Esophagus squamous epithelium (tissue), 5 donors: ENCODE results near the gene KIAA2012. TPM values are rescaled to one million over a fixed set of nuclear protein-coding genes. Genes with fewer than 3 reads are reported as not detected.

Source experiments
- DNase-seq: peaks from one replicate; lab custom pipeline; 2025; lab: John Stamatoyannopoulos, UW
- H3K27ac ChIP-seq, 4 donors: fragments of 200-600 bp; sonication (generic); one replicate each; pipeline ENCODE4 v1.5.1; 2016 to 2019; ENCODE audit warnings: mild to moderate bottlenecking in 1 of 4
- H3K27me3 ChIP-seq, 4 donors: fragments of 200-600 bp; sonication (generic); 1 replicate in 3 of 4; 2 replicates in 1 of 4; pipeline versions ENCODE4 v1.5.1 to v1.6.0; 2017 to 2021; ENCODE audit warnings: antibody characterized with exemption in 1 of 4
- H3K36me3 ChIP-seq, 3 donors: fragments of 200-600 bp; sonication (generic); one replicate each; pipeline ENCODE4 v1.5.1; 2016 to 2019
- H3K4me1 ChIP-seq, 3 donors: fragments of 200-600 bp; sonication (generic); one replicate each; pipeline ENCODE4 v1.5.1; 2017 to 2019
- H3K4me3 ChIP-seq, 4 donors: fragments of 200-600 bp; sonication (generic); 1 replicate in 3 of 4; 2 replicates in 1 of 4; pipeline ENCODE4 v1.5.1; 2016 to 2019; ENCODE audit warnings: mild to moderate bottlenecking in 2 of 4, moderate library complexity in 1 of 4
- H3K9me3 ChIP-seq, 3 donors: fragments of 200-600 bp; sonication (generic); one replicate each; pipeline ENCODE4 v1.5.1; 2016 to 2019
- POLR2A ChIP-seq, 4 donors: fragments of 450-650 bp; IDR thresholded peaks; one replicate each; pipeline ENCODE4 v1.6.1; 2017; ENCODE audit warnings: antibody characterized with exemption in 4 of 4, mild to moderate bottlenecking in 4 of 4, moderate library complexity in 3 of 4
- WGBS, 2 donors: methylation state at CpG; one replicate each; pipeline ENCODE4 v1.1.5; 2018; 5-methylcytosine and 5-hydroxymethylcytosine counted together
- intact Hi-C: fragments of 100-400 bp; cut with DNase I; formaldehyde crosslinking; loops from one replicate; pipeline ENCODE4 v1.15.0; 2022
- total RNA-seq, 4 donors: library from RNA; depleted of rRNA; stranded (reverse); fragments of >200 nt; gene quantifications; one replicate each; pipeline ENCODE4 v1.1.0, GENCODE V29; 2016
- TF ChIP-seq, protein P1 (sequence below), 6 experiments: fragments of 450-650 bp in 4 of 6; fragments of 200-600 bp in 2 of 6; sonication (generic) in 2 of 6; IDR thresholded peaks; one replicate each; pipeline ENCODE4 v1.5.1; 2016 to 2019; ENCODE audit warnings: antibody characterized with exemption in 6 of 6, mild to moderate bottlenecking in 4 of 6, moderate library complexity in 4 of 6
- donor health status: DM: yes; HTN: yes; CAD: no.

KIAA2012 gene
- total RNA-seq, 4 donors from 2014 or later = not detected

DNA sequence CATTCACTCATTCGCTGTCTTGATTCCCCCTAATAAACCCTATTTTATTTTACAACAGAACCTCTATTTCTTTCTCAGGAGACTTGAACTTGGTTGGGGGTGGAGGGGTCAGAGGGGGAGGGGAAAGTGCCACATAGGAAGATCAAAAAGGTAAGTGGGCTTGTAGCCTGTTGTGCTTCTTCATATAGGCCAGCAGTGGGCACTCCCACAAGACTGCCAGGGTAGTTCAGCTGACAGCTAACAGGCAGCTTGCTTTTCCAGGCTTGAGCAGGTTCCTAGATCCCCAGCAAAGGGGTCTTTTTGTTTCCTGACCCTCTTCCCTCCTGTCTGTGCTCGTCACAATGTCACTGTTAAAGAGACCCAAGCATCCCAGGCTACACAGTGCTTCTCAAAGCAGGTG is 829 bp upstream of the KIAA2012 start:
- Histone ChIP-seq H3K36me3 (no peaks in the 10 kb centered on the region), H3K9me3 (no peaks in the 10 kb centered on the region), H3K4me3 (no peak overlapping the region), H3K27ac (no peak overlapping the region), H3K4me1 (no peaks in the 10 kb centered on the region), H3K27me3 (no peaks in the 10 kb centered on the region)
- TF ChIP-seq, protein P1, sequence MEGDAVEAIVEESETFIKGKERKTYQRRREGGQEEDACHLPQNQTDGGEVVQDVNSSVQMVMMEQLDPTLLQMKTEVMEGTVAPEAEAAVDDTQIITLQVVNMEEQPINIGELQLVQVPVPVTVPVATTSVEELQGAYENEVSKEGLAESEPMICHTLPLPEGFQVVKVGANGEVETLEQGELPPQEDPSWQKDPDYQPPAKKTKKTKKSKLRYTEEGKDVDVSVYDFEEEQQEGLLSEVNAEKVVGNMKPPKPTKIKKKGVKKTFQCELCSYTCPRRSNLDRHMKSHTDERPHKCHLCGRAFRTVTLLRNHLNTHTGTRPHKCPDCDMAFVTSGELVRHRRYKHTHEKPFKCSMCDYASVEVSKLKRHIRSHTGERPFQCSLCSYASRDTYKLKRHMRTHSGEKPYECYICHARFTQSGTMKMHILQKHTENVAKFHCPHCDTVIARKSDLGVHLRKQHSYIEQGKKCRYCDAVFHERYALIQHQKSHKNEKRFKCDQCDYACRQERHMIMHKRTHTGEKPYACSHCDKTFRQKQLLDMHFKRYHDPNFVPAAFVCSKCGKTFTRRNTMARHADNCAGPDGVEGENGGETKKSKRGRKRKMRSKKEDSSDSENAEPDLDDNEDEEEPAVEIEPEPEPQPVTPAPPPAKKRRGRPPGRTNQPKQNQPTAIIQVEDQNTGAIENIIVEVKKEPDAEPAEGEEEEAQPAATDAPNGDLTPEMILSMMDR (IDR thresholded peaks at IDR 0.05) = no peak
- no peak for TF ChIP-seq POLR2A (IDR thresholded peaks at IDR 0.05)
- intact Hi-C loops = no loop called here
- no peak for DNase-seq
- WGBS, 2 donors = 58 to 88% methylated on average over 2 of the region's 2 CpGs

DNA sequence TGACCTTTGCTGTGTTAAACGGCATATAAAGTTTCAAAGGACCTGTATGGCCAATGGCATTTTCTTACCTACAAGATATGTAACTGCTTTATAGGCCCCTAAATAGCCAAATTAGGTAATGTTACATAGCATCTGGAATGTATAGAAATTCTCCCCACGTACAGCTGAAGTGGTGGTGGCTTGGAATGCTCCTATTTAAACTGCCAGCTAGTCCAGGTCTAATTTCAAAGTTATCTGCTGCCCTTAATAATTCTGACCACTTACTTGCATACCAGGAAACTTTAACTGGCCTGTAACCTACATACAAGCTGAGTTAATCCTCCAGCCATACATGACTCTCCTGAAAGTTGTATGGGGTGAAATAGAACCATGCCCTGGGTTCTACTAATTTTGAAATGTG is 1.3 kb downstream of the KIAA2012 start:
- Histone ChIP-seq H3K9me3 (no peaks in the 10 kb centered on the region), H3K27me3 (no peaks in the 10 kb centered on the region), H3K27ac (no peak overlapping the region), H3K4me1 (no peaks in the 10 kb centered on the region), H3K36me3 (no peaks in the 10 kb centered on the region), H3K4me3 (no peak overlapping the region)
- TF ChIP-seq, protein P1 (IDR thresholded peaks at IDR 0.05) = no peak
- TF ChIP-seq POLR2A (IDR thresholded peaks at IDR 0.05) = no peak
- no peak for DNase-seq
- intact Hi-C loops = no loop called here
- 79 to 85% methylated on average over 2 of the region's 2 CpGs for WGBS, 2 donors

GRCh38 chr2:202079310-202079709 is 6.3 kb downstream of the KIAA2012 start:
- Histone ChIP-seq H3K27ac (no peak overlapping the region), H3K4me1 (peaks cover 0 to 5% (median 0%) of the 10 kb centered on the region in 3 donors), H3K4me3 (no peak overlapping the region), H3K27me3 (no peaks in the 10 kb centered on the region), H3K36me3 (no peaks in the 10 kb centered on the region), H3K9me3 (no peaks in the 10 kb centered on the region)
- no peak for DNase-seq
- WGBS, 2 donors = 53 to 66% methylated on average over 5 of the region's 5 CpGs
- intact Hi-C loops = no loop called here
- TF ChIP-seq, protein P1 (IDR thresholded peaks at IDR 0.05) = no peak
- no peak for TF ChIP-seq POLR2A (IDR thresholded peaks at IDR 0.05)

DNA sequence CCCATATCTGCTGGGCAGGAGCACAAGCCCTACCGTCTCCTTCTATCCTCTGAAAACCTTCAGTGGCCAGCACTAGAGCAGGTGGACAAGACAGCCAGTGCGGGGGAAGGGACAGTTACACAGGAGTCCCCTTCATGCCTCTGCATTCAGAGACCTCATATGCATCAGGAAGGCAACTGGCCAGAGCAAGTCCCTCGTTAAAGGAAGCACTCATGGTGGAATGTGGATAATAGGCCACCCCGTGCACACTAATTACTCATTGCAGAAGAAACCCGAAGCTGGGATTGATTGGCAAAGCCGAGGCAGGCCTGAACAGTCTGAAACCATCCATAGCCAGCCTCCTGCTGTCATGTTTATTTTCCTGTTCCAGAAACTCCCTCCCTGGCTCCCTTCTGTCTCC is 11.2 kb downstream of the KIAA2012 start:
- TF ChIP-seq POLR2A (IDR thresholded peaks at IDR 0.05) = no peak
- TF ChIP-seq, protein P1 (IDR thresholded peaks at IDR 0.05) = no peak
- WGBS, 2 donors = 35 to 70% methylated on average over 2 to 5 of the region's 6 CpGs
- no peak for DNase-seq
- intact Hi-C loops = no loop called here
- H3K27ac ChIP-seq = no peak overlapping the region
- no peaks in the 10 kb centered on the region for H3K27me3 ChIP-seq
- H3K36me3 ChIP-seq = no peaks in the 10 kb centered on the region
- no peak overlapping the region for H3K4me3 ChIP-seq
- H3K9me3 ChIP-seq = no peaks in the 10 kb centered on the region
- H3K4me1 ChIP-seq = peaks cover 0 to 8% (median 0%) of the 10 kb centered on the region in 3 donors

DNA sequence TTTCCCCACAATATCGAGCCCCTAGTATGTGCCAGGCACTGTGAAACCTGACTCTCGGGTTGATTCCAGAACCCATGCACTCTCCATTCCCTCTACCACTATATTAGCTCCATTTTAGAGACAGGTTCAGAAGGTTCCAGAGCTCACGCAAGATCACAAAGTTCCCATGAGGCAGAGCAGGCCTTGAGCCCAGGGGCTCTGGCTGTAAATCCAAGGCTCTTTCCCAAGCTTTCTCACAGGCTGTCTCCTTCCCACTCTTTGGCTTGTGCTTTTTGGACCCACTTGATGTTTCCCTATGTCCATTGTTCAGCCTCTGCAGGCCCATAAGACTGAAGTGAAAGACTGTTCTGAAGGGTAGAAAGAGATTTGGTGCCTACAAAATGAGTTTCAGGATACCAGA is 15.7 kb downstream of the KIAA2012 start:
- DNase-seq = no peak
- Histone ChIP-seq H3K9me3 (no peaks in the 10 kb centered on the region), H3K27ac (no peak overlapping the region), H3K4me1 (peaks cover 0 to 8% (median 0%) of the 10 kb centered on the region in 3 donors), H3K36me3 (no peaks in the 10 kb centered on the region), H3K27me3 (no peaks in the 10 kb centered on the region), H3K4me3 (no peak overlapping the region)
- intact Hi-C loops = no loop called here
- 89 to 98% methylated on average over 3 of the region's 3 CpGs for WGBS, 2 donors
- TF ChIP-seq POLR2A (IDR thresholded peaks at IDR 0.05) = no peak
- TF ChIP-seq, protein P1 (IDR thresholded peaks at IDR 0.05) = no peak
